ENCODE measurements around the gene RERGL.
"Not testable (repeated sequence)": the region's sequence is repeated elsewhere in the genome, so short reads cannot be mapped to it uniquely, and the experiment has no call there.

Gene RERGL

GRCh38 chr12:18090093-18090492 is at the start of gene RERGL:
TSS of gene RERGL (minus strand) at chr12:18090193. CDS start at chr12:18090140, 53 bp downstream.
- DNase-seq = no peak

DNA sequence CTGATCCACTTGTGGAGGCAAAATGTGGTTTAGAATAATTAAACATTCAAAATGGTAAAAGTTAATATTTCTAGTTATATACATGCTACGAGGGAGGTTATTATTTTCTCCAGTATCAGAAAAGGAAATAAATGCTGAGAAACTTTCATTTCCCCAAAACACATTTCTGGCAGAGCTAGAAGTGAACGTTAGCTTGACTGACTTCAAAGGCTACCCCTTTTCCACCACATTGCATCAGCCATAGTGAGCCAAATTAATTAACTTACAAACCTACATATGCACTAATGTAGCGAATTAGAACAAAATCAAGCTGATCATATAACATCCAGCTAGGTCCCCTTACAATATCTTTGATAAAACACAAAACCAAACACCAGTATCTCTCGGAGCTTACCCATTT is 49.3 kb upstream of the RERGL start:
- no peak for DNase-seq

- DNase-seq = peak; percentile 40
These were observed 45.5 kb upstream of the RERGL start for GRCh38 chr12:18135509-18135908.

GRCh38 chr12:18135086-18135485 is 45.1 kb upstream of the RERGL start:
- no peak for DNase-seq

GRCh38 chr12:18130851-18131250 is 40.9 kb upstream of the RERGL start:
- no peak for DNase-seq

- no peak for DNase-seq
These were observed 33.7 kb upstream of the RERGL start for GRCh38 chr12:18123707-18124106.

- no peak for DNase-seq
These were observed 30.9 kb upstream of the RERGL start for GRCh38 chr12:18120899-18121298.

GRCh38 chr12:18108611-18109010 is 18.6 kb upstream of the RERGL start:
- DNase-seq = no peak

- no peak for DNase-seq
These were observed 13.6 kb upstream of the RERGL start for GRCh38 chr12:18103624-18104023.

GRCh38 chr12:18101043-18101442 is 11.1 kb upstream of the RERGL start:
- no peak for DNase-seq

GRCh38 chr12:18084080-18084479 is 5.9 kb downstream of the RERGL start:
- DNase-seq = no peak

- DNase-seq = no peak
These were observed 10.3 kb downstream of the RERGL start for GRCh38 chr12:18079541-18080246.

GRCh38 chr12:18074001-18074400 is 16.0 kb downstream of the RERGL start:
- DNase-seq = peak; percentile 27

DNA sequence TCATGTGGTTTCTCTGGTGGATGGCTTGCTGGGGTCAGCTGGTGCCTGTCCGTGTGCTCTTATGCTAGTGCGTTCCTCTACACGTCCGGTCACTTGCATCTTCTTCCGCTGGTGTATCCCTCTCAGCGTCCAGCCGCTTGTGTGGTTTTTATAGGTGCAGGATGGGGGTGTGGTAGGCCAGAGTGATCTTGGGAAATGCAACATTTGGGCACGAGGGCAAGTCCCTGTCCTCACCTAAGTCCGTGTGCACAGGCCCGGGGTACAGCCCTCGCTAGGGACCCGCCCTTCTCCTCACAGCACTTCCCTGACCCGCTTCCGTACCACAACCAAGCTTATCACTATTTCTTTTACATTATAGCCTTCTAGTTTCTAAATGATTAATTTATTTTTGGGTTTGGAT is 17.3 kb downstream of the RERGL start:
- DNase-seq = no peak

GRCh38 chr12:18071336-18071735 is 18.7 kb downstream of the RERGL start:
- DNase-seq = no peak

DNA sequence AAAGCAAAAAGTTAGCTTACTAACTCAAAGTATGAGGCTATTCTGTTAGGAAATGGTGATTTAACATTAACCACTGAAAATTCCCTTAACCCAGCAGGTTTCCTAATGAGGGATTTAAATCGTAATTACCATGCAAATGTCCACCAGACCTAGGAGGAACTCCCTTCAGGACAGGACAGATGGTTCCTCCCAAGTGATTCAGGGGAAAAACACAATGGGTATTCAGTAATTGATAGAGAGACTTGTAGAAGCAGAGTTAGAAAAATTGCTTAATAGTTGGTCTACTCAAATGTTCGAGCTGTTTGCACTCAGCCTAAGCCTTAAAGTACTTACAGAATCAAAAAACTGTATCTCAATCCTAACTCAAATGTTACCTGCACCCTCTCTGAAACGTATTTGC is 21.6 kb downstream of the RERGL start:
- no peak for DNase-seq

GRCh38 chr12:18066666-18067065 is 23.3 kb downstream of the RERGL start:
- no peak for DNase-seq

GRCh38 chr12:18062867-18063266 is 27.1 kb downstream of the RERGL start:
- not testable (repeated sequence) for DNase-seq

DNA sequence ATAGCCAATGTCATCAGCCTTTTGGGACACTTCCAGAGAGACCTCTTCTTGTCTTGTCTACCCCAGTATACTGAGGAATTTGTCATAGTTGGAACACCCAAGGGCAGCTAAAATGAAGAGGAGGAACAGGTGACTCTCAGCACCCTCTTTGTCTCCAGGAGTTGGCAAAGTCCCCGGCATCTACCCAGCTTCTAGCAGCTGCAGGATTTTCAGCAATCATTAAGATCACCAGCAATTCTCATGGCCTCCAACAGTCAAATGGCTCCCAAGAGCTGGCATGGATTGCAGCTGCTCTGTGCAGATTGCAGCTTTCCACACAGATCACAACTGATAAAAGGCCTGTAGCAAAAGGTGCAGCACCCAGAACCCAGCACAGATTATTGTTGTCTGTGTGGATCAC is 32.9 kb downstream of the RERGL start:
- DNase-seq = no peak

DNA sequence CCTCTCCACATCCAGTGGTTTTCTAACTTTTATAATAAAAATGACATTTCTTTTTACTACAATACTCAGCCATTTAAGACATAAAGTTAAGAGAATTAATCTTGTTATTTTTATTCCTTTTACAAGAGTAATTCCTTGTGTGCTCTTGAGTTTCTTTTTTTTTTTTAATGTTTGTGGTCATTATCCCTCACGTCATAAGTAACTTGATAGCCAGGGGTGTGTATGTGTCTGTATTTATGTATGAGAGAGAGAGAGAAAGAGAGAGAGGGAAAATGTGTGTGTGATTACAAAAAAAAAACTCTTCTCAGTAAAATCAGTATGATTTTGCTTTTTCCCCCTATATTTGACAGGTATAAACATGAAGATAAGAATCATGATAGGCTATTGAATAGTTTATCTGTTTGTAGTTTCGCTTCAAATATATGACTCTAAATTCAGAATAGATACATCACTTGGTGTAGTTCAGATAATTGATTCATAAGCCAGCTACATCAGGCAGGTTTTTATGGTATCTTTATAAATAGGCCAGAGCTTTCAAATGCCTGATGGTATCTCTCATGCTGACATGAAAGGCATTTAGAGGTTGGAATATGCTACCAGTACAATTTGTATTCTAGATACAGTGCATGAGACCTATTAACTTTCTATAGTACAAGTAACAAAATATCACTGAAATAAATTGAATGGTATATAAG is 34.9 kb downstream of the RERGL start:
- DNase-seq = no peak

GRCh38 chr12:18045446-18045992 is 44.5 kb downstream of the RERGL start:
- DNase-seq = no peak

DNA sequence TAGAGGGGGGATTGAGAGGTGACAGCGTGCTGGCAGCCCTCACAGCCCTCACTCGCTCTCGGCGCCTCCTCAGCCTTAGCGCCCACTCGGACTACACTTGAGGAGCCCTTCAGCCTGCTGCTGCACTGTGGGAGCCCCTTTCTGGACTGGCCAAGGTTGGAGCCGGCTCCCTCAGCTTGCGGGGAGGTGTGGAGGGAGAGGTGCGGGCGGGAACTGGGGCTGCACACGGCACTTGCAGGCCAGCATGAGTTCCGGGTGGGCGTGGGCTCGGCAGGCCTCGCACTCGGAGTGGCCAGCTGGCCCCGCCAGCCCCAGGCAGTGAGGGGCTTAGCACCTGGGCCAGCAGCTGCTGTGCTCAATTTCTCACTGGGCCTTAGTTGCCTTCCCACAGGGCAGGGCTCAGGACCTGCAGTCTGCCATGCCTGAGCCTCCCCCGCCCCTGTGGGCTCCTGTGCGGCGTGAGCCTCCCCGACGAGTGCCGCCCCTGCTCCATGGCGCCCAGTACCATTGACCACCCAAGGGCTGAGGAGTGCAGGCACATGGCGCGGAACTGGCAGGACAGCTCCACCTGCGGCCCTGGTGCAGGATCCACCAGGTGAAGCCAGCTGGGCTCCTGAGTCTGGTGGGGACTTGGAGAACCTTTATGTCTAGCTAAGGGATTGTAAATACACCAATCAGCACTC is 49.8 kb downstream of the RERGL start:
- DNase-seq = not testable (repeated sequence)
